OCI-LY7 (cell line): ENCODE data around the gene EIF2S1. TPM values are rescaled to one million over a fixed set of nuclear protein-coding genes. Genes with fewer than 3 reads are reported as not detected.
"Not testable (repeated sequence)": the region's sequence is repeated elsewhere in the genome, so short reads cannot be mapped to it uniquely, and the experiment has no call there.

Experiments
- BruUV-seq: library from RNA; stranded (reverse); fragments of 400-500 nt; replicated peaks from 2 replicates; lab custom pipeline; 2021; lab: Mats Ljungman, UMichigan
- CTCF ChIA-PET: fragments of 300-600 bp; sonication (Branson Sonifier 250); formaldehyde crosslinking; loops from one replicate; lab custom pipeline; 2022; ENCODE audit warnings: antibody characterized with exemption; ENCODE audit not compliant: unreplicated experiment; lab: Charles Lee
- POLR2A ChIA-PET: fragments of 300-600 bp; sonication (Branson Sonifier 250); formaldehyde crosslinking; loops from one replicate; lab custom pipeline; 2022; ENCODE audit warnings: antibody characterized with exemption; lab: Charles Lee
- DNase-seq: peaks from one replicate; pipeline ENCODE4 v3.0.0-alpha.2; 2015; ENCODE audit warnings: low spot score
- H2AFZ ChIP-seq: fragments of 200-600 bp; sonication (generic), shearing (Covaris generic); 2 replicates; pipeline ENCODE4 v1.6.1; 2014; ENCODE audit warnings: mild to moderate bottlenecking, antibody characterized with exemption, low read length, moderate library complexity
- H3K27ac ChIP-seq: fragments of 200-600 bp; sonication (generic); 2 replicates; pipeline ENCODE4 v1.5.1; 2014; ENCODE audit warnings: mixed run types, low read depth, mild to moderate bottlenecking, moderate library complexity, low read length, inconsistent platforms; ENCODE audit not compliant: poor library complexity, severe bottlenecking
- H3K36me3 ChIP-seq: fragments of 200-600 bp; sonication (generic); 2 replicates; pipeline ENCODE4 v1.6.1; 2014; ENCODE audit warnings: mild to moderate bottlenecking, antibody characterized with exemption, low read length, moderate library complexity, mixed read lengths; ENCODE audit not compliant: insufficient read depth
- H3K4me1 ChIP-seq: fragments of 200-600 bp; sonication (generic); 2 replicates; pipeline ENCODE4 v1.5.1; 2014; ENCODE audit warnings: mild to moderate bottlenecking, low read length; ENCODE audit not compliant: insufficient read depth, poor library complexity, severe bottlenecking
- H3K4me2 ChIP-seq: fragments of 200-600 bp; sonication (generic); 2 replicates; pipeline ENCODE4 v1.6.1; 2014; ENCODE audit warnings: mild to moderate bottlenecking, low read length
- H3K4me3 ChIP-seq: fragments of 200-600 bp; sonication (generic); 2 replicates; pipeline ENCODE4 v1.5.1; 2014; ENCODE audit warnings: mild to moderate bottlenecking, low read depth, low read length; ENCODE audit not compliant: poor library complexity, severe bottlenecking
- H3K79me2 ChIP-seq: fragments of 200-600 bp; sonication (generic); 2 replicates; pipeline ENCODE4 v1.6.1; 2016; ENCODE audit warnings: low read depth, mild to moderate bottlenecking, low read length, moderate library complexity, mixed read lengths; ENCODE audit not compliant: insufficient read depth
- H3K9me2 ChIP-seq: fragments of 200-600 bp; sonication (generic); 2 replicates; pipeline ENCODE4 v1.6.1; 2016; ENCODE audit warnings: mild to moderate bottlenecking, low read length, mixed read lengths; ENCODE audit not compliant: insufficient read depth
- H3K9me3 ChIP-seq: fragments of 200-600 bp; sonication (generic); 2 replicates; pipeline ENCODE4 v1.6.1; 2014; ENCODE audit warnings: mild to moderate bottlenecking, mixed run types, low read length, mixed read lengths
- H4K20me1 ChIP-seq: fragments of 200-600 bp; sonication (generic); 2 replicates; pipeline ENCODE4 v1.6.1; 2014; ENCODE audit warnings: mild to moderate bottlenecking, antibody characterized with exemption, low read length, moderate library complexity, mixed read lengths; ENCODE audit not compliant: insufficient read depth
- CTCF ChIP-seq: fragments of 200-600 bp; sonication (generic); conservative IDR thresholded peaks from 2 replicates; pipeline ENCODE4 v1.5.1; 2014; ENCODE audit warnings: mild to moderate bottlenecking, antibody characterized with exemption, low read length, moderate library complexity, mixed read lengths
- EZH2phosphoT487 ChIP-seq: fragments of 200-600 bp; sonication (generic); IDR thresholded peaks from 2 replicates; pipeline ENCODE4 v1.6.1; 2018; ENCODE audit warnings: low read depth, borderline replicate concordance, mild to moderate bottlenecking, mixed run types, antibody characterized with exemption, low read length, moderate library complexity, mixed read lengths
- intact Hi-C: fragments of 100-400 bp; cut with micrococcal nuclease; formaldehyde crosslinking; loops from one replicate; pipeline ENCODE4 v1.10.0; 2022; ENCODE audit not compliant: unreplicated experiment
- total RNA-seq, 2 experiments: library from RNA; depleted of rRNA in 1 of 2; stranded (reverse); fragments of >200 nt in 1 of 2; shearing (Covaris generic) in 1 of 2; gene quantifications; 2 replicates each; pipeline ENCODE4 v1.2.3, GENCODE V29; 2014 to 2022

The EIF2S1 gene
- total RNA-seq, 2 experiments from 2014 or later, result 161 to 170 TPM

- no peak for TF ChIP-seq EZH2phosphoT487
- TF ChIP-seq CTCF, result no peak
- Histone ChIP-seq H4K20me1 (no peaks in the 10 kb centered on the region), H3K9me2 (no peaks in the 10 kb centered on the region), H3K36me3 (no peaks in the 10 kb centered on the region), H3K79me2 (no peaks in the 10 kb centered on the region), H3K4me1 (no peaks in the 10 kb centered on the region), H3K4me3 (no peak overlapping the region), H3K27ac (no peak overlapping the region), H3K4me2 (no peak overlapping the region), H2AFZ (no peak overlapping the region), H3K9me3 (no peaks in the 10 kb centered on the region)
- ChIA-PET CTCF (no interaction called here), POLR2A (interaction anchor here (0.7 kb wide), 1 partner anchor 1088 kb away, joined by 4 read pairs; no protein-coding TSS in a partner anchor)
- no TSS peak for BruUV-seq
- intact Hi-C loops, result no loop called here
- no peak for DNase-seq
Measured at GRCh38 chr14:67405771-67406170, 45.6 kb downstream of the EIF2S1 start.

- H3K4me2 ChIP-seq, H2AFZ ChIP-seq, H3K4me3 ChIP-seq, intact Hi-C loops, H4K20me1 ChIP-seq, H3K79me2 ChIP-seq, H3K9me3 ChIP-seq, H3K27ac ChIP-seq, H3K9me2 ChIP-seq, BruUV-seq, H3K4me1 ChIP-seq, CTCF ChIA-PET, DNase-seq, H3K36me3 ChIP-seq: not testable (repeated sequence)
- POLR2A ChIA-PET, result interaction anchor here (1.2 kb wide), 1 partner anchor 19 kb away, joined by 3 read pairs; no protein-coding TSS in a partner anchor
Measured at GRCh38 chr14:67408122-67408801, 48.1 kb downstream of the EIF2S1 start.

- TF ChIP-seq CTCF (no peak), EZH2phosphoT487 (no peak)
- BruUV-seq, result no TSS peak
- Histone ChIP-seq H3K9me2 (no peaks in the 10 kb centered on the region), H2AFZ (no peak overlapping the region), H3K79me2 (no peaks in the 10 kb centered on the region), H3K36me3 (no peaks in the 10 kb centered on the region), H3K9me3 (no peaks in the 10 kb centered on the region), H3K4me3 (no peak overlapping the region), H3K4me2 (no peak overlapping the region), H4K20me1 (no peaks in the 10 kb centered on the region), H3K4me1 (no peaks in the 10 kb centered on the region), H3K27ac (no peak overlapping the region)
- intact Hi-C loops, result no loop called here
- ChIA-PET POLR2A (interaction anchor here (0.7 to 1.8 kb wide), 3 partner anchors 9 to 1949 kb away, joined by 3 to 4 read pairs (median 3); no protein-coding TSS in a partner anchor), CTCF (no interaction called here)
- no peak for DNase-seq
Measured at GRCh38 chr14:67409461-67409860, 49.3 kb downstream of the EIF2S1 start.
